B cell (primary cell): ENCODE measurements around the gene ITGAE. TPM values are rescaled to one million over a fixed set of nuclear protein-coding genes. Genes with fewer than 3 reads are reported as not detected.
A peak's percentile ranks its signal among the peaks of the same experiment; 100 is the strongest.

ENCODE experiments used
- ATAC-seq: fragments of 200-7000 bp; cut with Tn5 transposase; one replicate; pipeline ENCODE4 v1.10.0; 2021; ENCODE audit warnings: low read depth, mild to moderate bottlenecking, moderate number of reproducible peaks, moderate library complexity
- CTCF ChIA-PET: fragments of 350-600 bp; sonication (Branson Sonifier 250); formaldehyde crosslinking; loops from one replicate; lab custom pipeline; 2021; ENCODE audit warnings: antibody characterized with exemption, inconsistent platforms; lab: Charles Lee
- POLR2A ChIA-PET: fragments of 350-600 bp; sonication (Branson Sonifier 250); formaldehyde crosslinking; loops from one replicate; lab custom pipeline; 2021; ENCODE audit warnings: antibody characterized with exemption; lab: Charles Lee
- DNase-seq: peaks from one replicate; pipeline ENCODE4 v3.0.0; 2013
- H2AFZ ChIP-seq: 2 replicates; pipeline ENCODE4 v1.6.1; 2012; ENCODE audit warnings: mild to moderate bottlenecking, low read depth, low read length; ENCODE audit not compliant: insufficient read depth, poor library complexity, severe bottlenecking
- H3K27ac ChIP-seq, 2 donors: 1 replicate in 1 of 2; 2 replicates in 1 of 2; pipeline ENCODE4 v1.5.1; 2012 to 2013; ENCODE audit warnings: low read length in 2 of 2, mild to moderate bottlenecking in 2 of 2, moderate library complexity in 1 of 2
- H3K27me3 ChIP-seq, 4 experiments: fragments of 200-600 bp in 1 of 4; sonication (generic) in 1 of 4; replicated peaks in 1 of 4; 1 replicate in 2 of 4; 2 replicates in 2 of 4; pipeline versions ENCODE4 v1.6.1 to v1.7.0; 2013 to 2016; ENCODE audit warnings: low read length in 3 of 4, mild to moderate bottlenecking in 2 of 4, mixed read lengths in 1 of 4, moderate library complexity in 1 of 4; ENCODE audit not compliant: insufficient read depth in 4 of 4, control insufficient read depth in 3 of 4; ENCODE audit errors: control extremely low read depth in 1 of 4
- H3K36me3 ChIP-seq, 2 experiments: replicated peaks in 1 of 2; 1 replicate in 1 of 2; 2 replicates in 1 of 2; pipeline versions ENCODE4 v1.6.1 to v1.7.1; 2013; ENCODE audit warnings: low read length in 1 of 2; ENCODE audit not compliant: insufficient read depth in 2 of 2, control insufficient read depth in 1 of 2; ENCODE audit errors: control extremely low read depth in 1 of 2, extremely low read depth in 1 of 2
- H3K4me1 ChIP-seq, 2 donors: fragments of 200-600 bp in 1 of 2; sonication (generic) in 1 of 2; 1 replicate in 1 of 2; 2 replicates in 1 of 2; pipeline versions ENCODE4 v1.5.1 to v1.6.1; 2013 to 2017; ENCODE audit warnings: low read length in 2 of 2; ENCODE audit not compliant: control insufficient read depth in 2 of 2, insufficient read depth in 2 of 2
- H3K4me2 ChIP-seq: replicated peaks from 2 replicates; pipeline ENCODE3; 2012; ENCODE audit warnings: mild to moderate bottlenecking, low read depth, low read length; ENCODE audit not compliant: poor library complexity, severe bottlenecking
- H3K4me3 ChIP-seq, 5 experiments: fragments of 200-600 bp in 1 of 5; sonication (generic) in 1 of 5; 1 replicate in 3 of 5; 2 replicates in 2 of 5; pipeline versions ENCODE4 v1.5.1 to v1.7.0; 2011 to 2016; ENCODE audit warnings: low read length in 4 of 5, mild to moderate bottlenecking in 4 of 5, low read depth in 2 of 5, control low read depth in 1 of 5, moderate library complexity in 1 of 5; ENCODE audit not compliant: insufficient read depth in 1 of 5; ENCODE audit errors: control extremely low read depth in 1 of 5, extremely low read depth in 1 of 5
- H3K79me2 ChIP-seq: fragments of 200-600 bp; sonication (generic); one replicate; pipeline ENCODE4 v1.6.0; 2016; ENCODE audit warnings: low read length; ENCODE audit not compliant: control insufficient read depth, insufficient read depth
- H3K9ac ChIP-seq: fragments of 200-600 bp; sonication (generic); 2 replicates; pipeline ENCODE4 v1.6.1; 2017; ENCODE audit warnings: mild to moderate bottlenecking, low read length, moderate library complexity
- H3K9me3 ChIP-seq, 3 donors: one replicate each; pipeline versions ENCODE4 v1.6.1 to v1.7.1; 2013; ENCODE audit warnings: low read length in 2 of 3; ENCODE audit not compliant: control insufficient read depth in 2 of 3, insufficient read depth in 1 of 3; ENCODE audit errors: control extremely low read depth in 1 of 3
- H4K20me1 ChIP-seq: 2 replicates; pipeline ENCODE4 v1.6.0; 2012; ENCODE audit warnings: mild to moderate bottlenecking, low read length; ENCODE audit not compliant: insufficient read depth, control insufficient read depth, poor library complexity, severe bottlenecking
- H3K27ac Mint-ChIP-seq: one replicate; pipeline ENCODE4 v1.8.0; 2021; ENCODE audit warnings: mixed read lengths
- H3K27me3 Mint-ChIP-seq: one replicate; pipeline ENCODE4 v1.8.0; 2021; ENCODE audit warnings: mixed read lengths
- H3K4me1 Mint-ChIP-seq: one replicate; pipeline ENCODE4 v1.8.0; 2021; ENCODE audit warnings: mixed read lengths
- H3K4me3 Mint-ChIP-seq: one replicate; pipeline ENCODE4 v1.8.0; 2021; ENCODE audit warnings: mixed read lengths
- H3K9me3 Mint-ChIP-seq: one replicate; pipeline ENCODE4 v1.8.0; 2022; ENCODE audit warnings: mixed read lengths; ENCODE audit not compliant: insufficient read depth
- CTCF ChIP-seq: fragments of 200-600 bp; IDR thresholded peaks from one replicate; pipeline ENCODE4 v1.8.0; 2022; ENCODE audit warnings: antibody characterized with exemption, mild to moderate bottlenecking
- EZH2 ChIP-seq: IDR thresholded peaks from 2 replicates; pipeline ENCODE4 v1.6.1; 2012; ENCODE audit warnings: borderline replicate concordance, low read depth, mild to moderate bottlenecking, moderate library complexity, low read length; ENCODE audit not compliant: insufficient read depth, poor library complexity, severe bottlenecking
- WGBS: methylation state at CpG from one replicate; pipeline ENCODE4 v1.1.5; 2013; ENCODE audit warnings: missing lambda C conversion rate; ENCODE audit not compliant: insufficient coverage; 5-methylcytosine and 5-hydroxymethylcytosine counted together
- intact Hi-C: fragments of 100-400 bp; cut with micrococcal nuclease; formaldehyde crosslinking; loops from one replicate; pipeline ENCODE4 v1.10.0; 2022
- polyA plus RNA-seq: library from polyadenylated mRNA; depleted of rRNA; stranded (reverse); fragments of >200 nt; gene quantifications from 2 replicates; pipeline ENCODE4 v1.2.3, GENCODE V29; 2012
- total RNA-seq, 2 donors: library from RNA; stranded (reverse); fragments of 120-200 nt in 1 of 2; gene quantifications; 1 replicate in 1 of 2; 2 replicates in 1 of 2; pipeline versions ENCODE4 v1.2.3 to v1.2.4, GENCODE V29; 2013 to 2022

ITGAE gene
- total and polyA plus RNA-seq, 2 donors (not counting 1 experiment from before 2014, with no cell fraction given) = 48.2 to 95.6 TPM

GRCh38 chr17:3845621-3846436, 44.8 kb upstream of the ITGAE start, which contains the start of gene NCBP3:
TSS of gene NCBP3 (minus strand) at chr17:3846246. CDS start at chr17:3846223, 23 bp downstream.
- H3K4me3 Mint-ChIP-seq = peak within 1 kb of the TSS; percentile 92
- TF ChIP-seq EZH2 (no peak), CTCF (peak; percentile 90)

More at GRCh38 chr17:3845621-3846436, 44.8 kb upstream of the ITGAE start, which contains the start of gene NCBP3:
- H3K4me1 Mint-ChIP-seq = peaks cover 23% of the 10 kb centered on the region
- DNase-seq = peak; percentile 96
- Histone ChIP-seq H3K4me2 (peak within 1 kb of the TSS; percentile 80), H2AFZ (peak within 1 kb of the TSS; percentile 99), H3K4me3 (peak within 1 kb of the TSS; percentile 54 to 96 (median 90)), H4K20me1 (peaks cover 31% of the 10 kb centered on the region), H3K27ac (peak within 1 kb of the TSS; percentile 72 to 94), H3K9me3 (no peaks in the 10 kb centered on the region), H3K79me2 (peaks cover 50% of the 10 kb centered on the region), H3K4me1 (peaks cover 10 to 20% of the 10 kb centered on the region in 2 donors), H3K27me3 (no peaks in the 10 kb centered on the region), H3K9ac (peak within 1 kb of the TSS; percentile 98), H3K36me3 (peaks cover 0 to 18% of the 10 kb centered on the region in 2 experiments)
- ATAC-seq = peak; percentile 97
- no peaks in the 10 kb centered on the region for H3K9me3 Mint-ChIP-seq
- H3K27me3 Mint-ChIP-seq = no peaks in the 10 kb centered on the region
- intact Hi-C loops = loop anchor here (1.0 to 5.0 kb wide), 8 partner anchors 47 to 521 kb away; partner anchors contain the start of genes CAMKK1, CTNS, CYB5D2 and SHPK
- CTCF ChIA-PET = interaction anchor here (0.5 to 7.8 kb wide), 38 partner anchors 9 to 281 kb away, joined by 3 to 101 read pairs (median 5); partner anchors contain the start of gene CAMKK1
- POLR2A ChIA-PET = interaction anchor here (0.6 to 1.7 kb wide), 9 partner anchors 17 to 1939 kb away, joined by 3 to 9 read pairs (median 3); partner anchors contain the start of gene P2RX5
- under 1% methylated on average over 76 of the region's 76 CpGs for WGBS
- peak within 1 kb of the TSS; percentile 86 for H3K27ac Mint-ChIP-seq
